SW 1271 (cell line): ENCODE measurements around the gene CDH4.
"Not testable (repeated sequence)": the region's sequence is repeated elsewhere in the genome, so short reads cannot be mapped to it uniquely, and the experiment has no call there.

Source experiments
- DNase-seq, 2 experiments: peaks; one replicate each; lab custom pipeline; 2025; lab: John Stamatoyannopoulos, UW

The CDH4 gene

GRCh38 chr20:61387204-61387953, 135.3 kb downstream of the CDH4 start:
- DNase-seq, result peak in 1 of 2 experiments; percentile 17

- no peak for DNase-seq
These were observed 135.9 kb downstream of the CDH4 start for GRCh38 chr20:61387954-61388348.

- no peak for DNase-seq
These were observed 137.0 kb downstream of the CDH4 start for GRCh38 chr20:61389077-61389476.

GRCh38 chr20:61391185-61391584, 139.1 kb downstream of the CDH4 start:
- no peak for DNase-seq

- no peak for DNase-seq
These were observed 139.9 kb downstream of the CDH4 start for GRCh38 chr20:61391812-61392520.

GRCh38 chr20:61394088-61394799, 142.2 kb downstream of the CDH4 start:
- no peak for DNase-seq

- no peak for DNase-seq
These were observed 144.3 kb downstream of the CDH4 start for GRCh38 chr20:61396262-61396848.

GRCh38 chr20:61397146-61397545, 145.1 kb downstream of the CDH4 start:
- DNase-seq, result no peak

GRCh38 chr20:61397790-61398189, 145.7 kb downstream of the CDH4 start:
- no peak for DNase-seq

- no peak for DNase-seq
These were observed 147.4 kb downstream of the CDH4 start for GRCh38 chr20:61399433-61399832.

GRCh38 chr20:61400499-61400898, 148.4 kb downstream of the CDH4 start:
- DNase-seq, result no peak

GRCh38 chr20:61404303-61404702, 152.2 kb downstream of the CDH4 start:
- DNase-seq, result no peak

- no peak for DNase-seq
These were observed 152.9 kb downstream of the CDH4 start for GRCh38 chr20:61405007-61405406.

GRCh38 chr20:61406773-61407172, 154.7 kb downstream of the CDH4 start:
- not testable (repeated sequence) for DNase-seq

- no peak for DNase-seq
These were observed 155.5 kb downstream of the CDH4 start for GRCh38 chr20:61407561-61407960.

GRCh38 chr20:61408951-61409740, 157.1 kb downstream of the CDH4 start:
- no peak for DNase-seq

- no peak for DNase-seq
These were observed 159.7 kb downstream of the CDH4 start for GRCh38 chr20:61411743-61412142.

GRCh38 chr20:61413752-61414151, 161.7 kb downstream of the CDH4 start:
- no peak for DNase-seq

- no peak for DNase-seq
These were observed 162.5 kb downstream of the CDH4 start for GRCh38 chr20:61414455-61414991.

GRCh38 chr20:61416546-61416945, 164.5 kb downstream of the CDH4 start:
- DNase-seq, result no peak

GRCh38 chr20:61417221-61417941, 165.3 kb downstream of the CDH4 start:
- DNase-seq, result no peak
